Measurements from ENCODE around the gene CREB3L1. TPM values are rescaled to one million over a fixed set of nuclear protein-coding genes. Genes with fewer than 3 reads are reported as not detected.

The CREB3L1 gene
- total and polyA plus RNA-seq, 2 experiments from 2014 or later, result 8.5 to 10.4 TPM

DNA sequence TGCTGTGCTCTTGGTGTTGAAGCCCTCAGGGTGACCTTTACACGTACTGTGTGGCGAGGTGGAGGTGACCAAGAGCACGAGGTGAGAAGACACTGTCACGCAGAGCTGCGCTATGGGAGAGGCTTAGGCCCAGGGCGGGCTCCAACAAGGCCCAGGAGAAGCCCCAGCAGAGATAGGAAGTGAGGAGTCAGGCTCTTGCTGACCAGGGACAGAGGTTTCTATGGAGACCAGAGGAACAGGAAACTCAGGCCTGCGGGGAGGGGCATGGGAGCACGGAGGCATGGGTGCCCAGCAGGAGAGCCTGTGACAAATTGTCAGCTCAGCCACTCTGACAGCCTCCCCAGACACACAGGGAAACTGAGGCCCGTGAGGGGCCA is 85.6 kb downstream of the CREB3L1 start:
- Mint-ChIP-seq H3K27me3 (ENCODE audit: insufficient read depth, low read depth, poor library complexity) (peaks cover 7% of the 10 kb centered on the region), H3K27ac (peak overlapping the region; percentile 66), H3K4me3 (no peak overlapping the region; the same call in 2 of the 3 replicates), H3K4me1 (peaks cover 38% of the 10 kb centered on the region), H3K36me3 (ENCODE audit: low read depth) (peaks cover 5% of the 10 kb centered on the region; the same call in 2 of the 3 replicates), H3K9me3 (no peaks in the 10 kb centered on the region)
- peaks cover 17% of the 10 kb centered on the region; the same call in 1 of the 2 replicates for H3K4me1 ChIP-seq (ENCODE audit: insufficient read depth)
- ATAC-seq (no peak), DNase-seq (ENCODE audit: low spot score) (no peak)
- TF ChIP-seq CREB1 (CRISPR knock-in tag; IDR thresholded peaks at IDR 0.05; ENCODE audit: low read depth) (no peak), EZH2phosphoT487 (IDR thresholded peaks at IDR 0.05; ENCODE audit: unreplicated experiment) (no peak)
- peaks cover 13% of the 10 kb centered on the region for H4K20me1 ChIP-seq (replicated peaks; ENCODE audit: insufficient read depth)
- no peaks in the 10 kb centered on the region for H3K36me3 ChIP-seq (ENCODE audit: insufficient read depth)
- H3K9me2 ChIP-seq (ENCODE audit: insufficient read depth), result no peaks in the 10 kb centered on the region
- no peaks in the 10 kb centered on the region for H3K27me3 ChIP-seq (ENCODE audit: insufficient read depth)
- H3K27ac ChIP-seq (ENCODE audit: low read depth), result 0 out of 2 replicates have a peak overlapping the region, but pooled peaks have one; percentile 69
- H3K79me2 ChIP-seq (replicated peaks; ENCODE audit: insufficient read depth), result peaks cover 46% of the 10 kb centered on the region
- H3F3A ChIP-seq (replicated peaks; ENCODE audit: low read depth), result 0 out of 2 replicates have a peak, but pooled peaks cover 8% of the 10 kb centered on the region
- no peak overlapping the region for H3K4me3 ChIP-seq
- H2AFZ ChIP-seq, result no peak overlapping the region
- H3K4me2 ChIP-seq, result no peak overlapping the region

DNA sequence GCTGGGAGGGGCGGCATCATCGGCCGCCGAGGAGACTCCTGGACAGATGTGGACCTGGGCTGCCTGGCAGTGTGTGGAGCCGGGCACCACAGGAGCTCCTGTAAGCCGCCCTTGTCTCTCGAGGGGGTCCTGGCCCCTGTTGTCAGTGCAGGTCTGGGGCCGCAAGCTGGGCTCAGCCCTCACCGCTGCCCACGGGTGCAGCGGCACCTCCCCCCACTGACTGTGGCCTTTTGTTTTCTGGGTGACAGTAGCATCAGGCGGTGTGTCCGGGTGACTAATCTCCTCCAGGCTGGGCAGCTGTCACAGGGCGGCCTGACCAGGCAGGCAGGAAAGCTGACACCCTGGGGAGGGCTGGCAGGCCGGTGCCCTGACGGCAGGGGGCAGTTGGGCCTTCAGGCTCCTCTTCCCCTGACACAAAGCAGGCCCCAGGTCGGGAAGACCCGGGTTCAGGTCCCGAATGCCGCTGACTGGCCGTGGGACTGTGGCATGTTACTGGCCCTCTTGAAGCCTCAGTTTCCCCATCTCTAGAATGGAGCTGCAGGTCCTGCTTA is 86.1 kb downstream of the CREB3L1 start:
- DNase-seq (ENCODE audit: low spot score), result no peak
- ATAC-seq, result no peak

More for the DNA sequence above, 86.1 kb downstream of the CREB3L1 start:
- H3K4me1 ChIP-seq (ENCODE audit: insufficient read depth), result peaks cover 17% of the 10 kb centered on the region; the same call in 1 of the 2 replicates
- H3K36me3 Mint-ChIP-seq (ENCODE audit: low read depth), result peaks cover 9% of the 10 kb centered on the region
- H3K27ac ChIP-seq (ENCODE audit: low read depth), result no peak overlapping the region
- H3K27ac Mint-ChIP-seq, result no peak overlapping the region
- 0 out of 2 replicates have a peak, but pooled peaks cover 14% of the 10 kb centered on the region for H3F3A ChIP-seq (replicated peaks; ENCODE audit: low read depth)
- no peaks in the 10 kb centered on the region for H3K27me3 ChIP-seq (ENCODE audit: insufficient read depth)
- H3K79me2 ChIP-seq (replicated peaks; ENCODE audit: insufficient read depth), result peaks cover 41% of the 10 kb centered on the region
- H3K27me3 Mint-ChIP-seq (ENCODE audit: insufficient read depth, low read depth, poor library complexity), result peaks cover 8% of the 10 kb centered on the region
- no peak overlapping the region for H3K4me3 Mint-ChIP-seq
- H3K4me1 Mint-ChIP-seq, result peaks cover 41% of the 10 kb centered on the region
- H2AFZ ChIP-seq, result no peak overlapping the region
- no peak for TF ChIP-seq ZNF331 (CRISPR knock-in tag; IDR thresholded peaks at IDR 0.05; ENCODE audit: low read depth)
- TF ChIP-seq STAT1 (IDR thresholded peaks at IDR 0.05; ENCODE audit: unreplicated experiment), result no peak
- TF ChIP-seq, protein P1, sequence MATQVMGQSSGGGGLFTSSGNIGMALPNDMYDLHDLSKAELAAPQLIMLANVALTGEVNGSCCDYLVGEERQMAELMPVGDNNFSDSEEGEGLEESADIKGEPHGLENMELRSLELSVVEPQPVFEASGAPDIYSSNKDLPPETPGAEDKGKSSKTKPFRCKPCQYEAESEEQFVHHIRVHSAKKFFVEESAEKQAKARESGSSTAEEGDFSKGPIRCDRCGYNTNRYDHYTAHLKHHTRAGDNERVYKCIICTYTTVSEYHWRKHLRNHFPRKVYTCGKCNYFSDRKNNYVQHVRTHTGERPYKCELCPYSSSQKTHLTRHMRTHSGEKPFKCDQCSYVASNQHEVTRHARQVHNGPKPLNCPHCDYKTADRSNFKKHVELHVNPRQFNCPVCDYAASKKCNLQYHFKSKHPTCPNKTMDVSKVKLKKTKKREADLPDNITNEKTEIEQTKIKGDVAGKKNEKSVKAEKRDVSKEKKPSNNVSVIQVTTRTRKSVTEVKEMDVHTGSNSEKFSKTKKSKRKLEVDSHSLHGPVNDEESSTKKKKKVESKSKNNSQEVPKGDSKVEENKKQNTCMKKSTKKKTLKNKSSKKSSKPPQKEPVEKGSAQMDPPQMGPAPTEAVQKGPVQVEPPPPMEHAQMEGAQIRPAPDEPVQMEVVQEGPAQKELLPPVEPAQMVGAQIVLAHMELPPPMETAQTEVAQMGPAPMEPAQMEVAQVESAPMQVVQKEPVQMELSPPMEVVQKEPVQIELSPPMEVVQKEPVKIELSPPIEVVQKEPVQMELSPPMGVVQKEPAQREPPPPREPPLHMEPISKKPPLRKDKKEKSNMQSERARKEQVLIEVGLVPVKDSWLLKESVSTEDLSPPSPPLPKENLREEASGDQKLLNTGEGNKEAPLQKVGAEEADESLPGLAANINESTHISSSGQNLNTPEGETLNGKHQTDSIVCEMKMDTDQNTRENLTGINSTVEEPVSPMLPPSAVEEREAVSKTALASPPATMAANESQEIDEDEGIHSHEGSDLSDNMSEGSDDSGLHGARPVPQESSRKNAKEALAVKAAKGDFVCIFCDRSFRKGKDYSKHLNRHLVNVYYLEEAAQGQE (IDR thresholded peaks at IDR 0.05; ENCODE audit: unreplicated experiment), result no peak
- TF ChIP-seq ZNF114 (CRISPR knock-in tag; IDR thresholded peaks at IDR 0.05), result no peak
- no peak for TF ChIP-seq EZH2 (IDR thresholded peaks at IDR 0.05; ENCODE audit: low read depth, unreplicated experiment)
- no peak for TF ChIP-seq EZH2phosphoT487 (IDR thresholded peaks at IDR 0.05; ENCODE audit: unreplicated experiment)
- no peaks in the 10 kb centered on the region for H3K36me3 ChIP-seq (ENCODE audit: insufficient read depth)
- H3K4me3 ChIP-seq, result no peak overlapping the region
- H4K20me1 ChIP-seq (replicated peaks; ENCODE audit: insufficient read depth), result peaks cover 14% of the 10 kb centered on the region
- H3K4me2 ChIP-seq, result no peak overlapping the region
- H3K9me2 ChIP-seq (ENCODE audit: insufficient read depth), result no peaks in the 10 kb centered on the region
- H3K9me3 Mint-ChIP-seq, result no peaks in the 10 kb centered on the region

Data from GM23338 (cell line).